Fibroblast of lung (primary cell): ENCODE data around the gene CCDC61. TPM values are rescaled to one million over a fixed set of nuclear protein-coding genes. Genes with fewer than 3 reads are reported as not detected.

Source experiments
- DNase-seq, 2 donors: peaks; one replicate each; pipeline versions ENCODE4 v3.0.0 to v3.0.0-alpha.2; 2010; ENCODE audit warnings: low read depth in 2 of 2
- H2AFZ ChIP-seq: 2 replicates; pipeline ENCODE4 v1.5.1; 2012; ENCODE audit warnings: low read length, control low read depth, inconsistent platforms
- H3K27ac ChIP-seq: 2 replicates; pipeline ENCODE4 v1.5.1; 2011; ENCODE audit warnings: low read length, control low read depth; ENCODE audit not compliant: insufficient read depth
- H3K27me3 ChIP-seq: 2 replicates; pipeline ENCODE4 v1.5.1; 2011; ENCODE audit warnings: mild to moderate bottlenecking, low read length; ENCODE audit not compliant: control insufficient read depth, insufficient read depth
- H3K36me3 ChIP-seq: 2 replicates; pipeline ENCODE4 v1.5.1; 2011; ENCODE audit warnings: low read length; ENCODE audit not compliant: control insufficient read depth, insufficient read depth
- H3K4me1 ChIP-seq: 2 replicates; pipeline ENCODE4 v1.5.1; 2011; ENCODE audit warnings: low read length; ENCODE audit not compliant: control insufficient read depth, insufficient read depth; ENCODE audit errors: extremely low read depth
- H3K4me2 ChIP-seq: 2 replicates; pipeline ENCODE4 v1.5.1; 2011; ENCODE audit warnings: low read length, control low read depth; ENCODE audit not compliant: insufficient read depth; ENCODE audit errors: extremely low read depth
- H3K4me3 ChIP-seq, 4 experiments: fragments of 200-600 bp in 1 of 4; sonication (generic) in 1 of 4; replicated peaks in 1 of 4; 2 replicates each; pipeline ENCODE4 v1.5.1; 2011 to 2016; ENCODE audit warnings: low read length in 4 of 4, low read depth in 3 of 4, mild to moderate bottlenecking in 3 of 4, control low read depth in 2 of 4, inconsistent platforms in 1 of 4, mixed read lengths in 1 of 4; ENCODE audit not compliant: insufficient read depth in 1 of 4; ENCODE audit errors: control extremely low read depth in 1 of 4
- H3K79me2 ChIP-seq: 2 replicates; pipeline ENCODE4 v1.5.1; 2012; ENCODE audit warnings: mild to moderate bottlenecking, low read length, inconsistent platforms; ENCODE audit not compliant: control insufficient read depth, insufficient read depth
- H3K9ac ChIP-seq: 2 replicates; pipeline ENCODE4 v1.5.1; 2011; ENCODE audit warnings: mild to moderate bottlenecking, low read length, control low read depth; ENCODE audit not compliant: insufficient read depth
- H3K9me3 ChIP-seq: 2 replicates; pipeline ENCODE4 v1.5.1; 2012; ENCODE audit warnings: low read depth, low read length; ENCODE audit not compliant: control insufficient read depth, insufficient read depth
- H4K20me1 ChIP-seq: 2 replicates; pipeline ENCODE4 v1.5.1; 2011; ENCODE audit warnings: low read length; ENCODE audit not compliant: control insufficient read depth, insufficient read depth; ENCODE audit errors: extremely low read depth
- CTCF ChIP-seq, 2 donors: IDR thresholded peaks in 1 of 2; conservative IDR thresholded peaks in 1 of 2; 1 replicate in 1 of 2; 2 replicates in 1 of 2; pipeline ENCODE4 v1.5.1; 2011 to 2012; ENCODE audit warnings: low read length in 2 of 2, control low read depth in 1 of 2, inconsistent platforms in 1 of 2, low read depth in 1 of 2, mild to moderate bottlenecking in 1 of 2
- EZH2 ChIP-seq: IDR thresholded peaks from 2 replicates; pipeline ENCODE4 v1.5.1; 2012; ENCODE audit warnings: low read length, control low read depth, mild to moderate bottlenecking; ENCODE audit errors: missing control alignments
- polyA plus RNA-seq, 2 donors: library from polyadenylated mRNA; depleted of rRNA in 1 of 2; stranded (reverse) in 1 of 2; unstranded in 1 of 2; fragments of >200 nt; gene quantifications; 2 replicates each; pipeline ENCODE4 v1.2.1, GENCODE V29; 2011 to 2012; ENCODE audit warnings: missing spikeins in 1 of 2
- total RNA-seq: library from RNA; depleted of rRNA; stranded (reverse); fragments of >200 nt; gene quantifications from 2 replicates; pipeline ENCODE4 v1.2.1, GENCODE V29; 2014

Gene CCDC61
- total and polyA plus RNA-seq, 2 donors (not counting 1 experiment from before 2014, with no cell fraction given): 4.5 to 8.9 TPM

- DNase-seq: no peak
- Histone ChIP-seq H3K79me2 (no peaks in the 10 kb centered on the region), H3K4me1 (no peaks in the 10 kb centered on the region), H3K4me2 (no peak overlapping the region), H3K27me3 (peaks cover 20% of the 10 kb centered on the region), H2AFZ (no peak overlapping the region), H3K4me3 (no peak overlapping the region), H3K36me3 (no peaks in the 10 kb centered on the region), H3K27ac (no peak overlapping the region), H3K9ac (no peak overlapping the region), H3K9me3 (no peaks in the 10 kb centered on the region), H4K20me1 (no peaks in the 10 kb centered on the region)
- TF ChIP-seq CTCF (conservative IDR thresholded peaks at IDR 0.05 in 1 of 2, IDR thresholded peaks at IDR 0.05 in 1 of 2; ENCODE audit: low read depth in 1 of 2, low read length in 2 of 2) (no peak), EZH2 (no peak)
Observed at GRCh38 chr19:45959517-45960025, 35.7 kb upstream of the CCDC61 start.

- Histone ChIP-seq H3K4me2 (no peak overlapping the region), H3K9ac (no peak overlapping the region), H3K36me3 (no peaks in the 10 kb centered on the region), H3K27ac (no peak overlapping the region), H3K9me3 (no peaks in the 10 kb centered on the region), H3K4me3 (no peak overlapping the region), H3K4me1 (no peaks in the 10 kb centered on the region), H4K20me1 (no peaks in the 10 kb centered on the region), H3K27me3 (peaks cover 20% of the 10 kb centered on the region), H3K79me2 (no peaks in the 10 kb centered on the region), H2AFZ (no peak overlapping the region)
- DNase-seq: peak in 1 of 2 donors; percentile 13
- TF ChIP-seq CTCF (conservative IDR thresholded peaks at IDR 0.05 in 1 of 2, IDR thresholded peaks at IDR 0.05 in 1 of 2; ENCODE audit: low read depth in 1 of 2, low read length in 2 of 2) (no peak), EZH2 (no peak)
Observed at GRCh38 chr19:45960595-45961235, 34.6 kb upstream of the CCDC61 start.

GRCh38 chr19:45962021-45962420, 33.2 kb upstream of the CCDC61 start:
- peaks cover 20% of the 10 kb centered on the region for H3K27me3 ChIP-seq
- no peak overlapping the region for H3K4me2 ChIP-seq
- no peaks in the 10 kb centered on the region for H4K20me1 ChIP-seq
- no peaks in the 10 kb centered on the region for H3K9me3 ChIP-seq
- TF ChIP-seq EZH2: no peak
- no peak for TF ChIP-seq CTCF (conservative IDR thresholded peaks at IDR 0.05 in 1 of 2, IDR thresholded peaks at IDR 0.05 in 1 of 2; ENCODE audit: low read depth in 1 of 2, low read length in 2 of 2)
- H3K79me2 ChIP-seq: no peaks in the 10 kb centered on the region
- no peaks in the 10 kb centered on the region for H3K36me3 ChIP-seq
- no peak overlapping the region for H3K4me3 ChIP-seq
- DNase-seq: no peak
- H3K27ac ChIP-seq: no peak overlapping the region
- H2AFZ ChIP-seq: no peak overlapping the region
- H3K4me1 ChIP-seq: no peaks in the 10 kb centered on the region
- no peak overlapping the region for H3K9ac ChIP-seq
